GM12874 (cell line): Measurements from ENCODE around the gene ENAM.

Experiments used
- CTCF ChIP-seq: IDR thresholded peaks from 2 replicates; pipeline ENCODE4 v1.5.1; 2011; ENCODE audit warnings: low read depth, mild to moderate bottlenecking, control low read depth, low read length, moderate library complexity; ENCODE audit not compliant: insufficient read depth

The ENAM gene

GRCh38 chr4:70654605-70655011, 26.1 kb downstream of the ENAM start:
- no peak for TF ChIP-seq CTCF

GRCh38 chr4:70657326-70657725, 28.8 kb downstream of the ENAM start:
- TF ChIP-seq CTCF = no peak

- TF ChIP-seq CTCF = no peak
Observed at GRCh38 chr4:70658418-70658817, 29.9 kb downstream of the ENAM start.

- TF ChIP-seq CTCF = no peak
Observed at GRCh38 chr4:70660106-70660505, 31.6 kb downstream of the ENAM start.

GRCh38 chr4:70666369-70666768, 37.8 kb downstream of the ENAM start, which contains the start of gene JCHAIN:
TSS of gene JCHAIN (minus strand) at chr4:70666508. CDS start at chr4:70666490, 18 bp downstream.
- TF ChIP-seq CTCF = no peak

GRCh38 chr4:70667740-70668535, 39.4 kb downstream of the ENAM start:
- TF ChIP-seq CTCF = no peak

GRCh38 chr4:70670332-70671014, 41.9 kb downstream of the ENAM start:
- no peak for TF ChIP-seq CTCF
